PC-3 (cell line): Measurements from ENCODE around the gene FA2H. TPM values are rescaled to one million over a fixed set of nuclear protein-coding genes. Genes with fewer than 3 reads are reported as not detected.
A peak's percentile ranks its signal among the peaks of the same experiment; 100 is the strongest.

ENCODE experiments used
- ATAC-seq: fragments of 200-7000 bp; cut with Tn5 transposase; 2 replicates; pipeline ENCODE4 v1.9.1; 2020; ENCODE audit warnings: mild to moderate bottlenecking, moderate library complexity
- BruUV-seq: library from RNA; stranded (reverse); fragments of 400-500 nt; replicated peaks from 2 replicates; lab custom pipeline; 2021; lab: Mats Ljungman, UMichigan
- CTCF ChIA-PET: fragments of 300-600 bp; sonication (Branson Sonifier 250); formaldehyde crosslinking; loops from one replicate; lab custom pipeline; 2022; ENCODE audit warnings: antibody characterized with exemption; lab: Charles Lee
- POLR2A ChIA-PET: fragments of 300-600 bp; sonication (Branson Sonifier 250); formaldehyde crosslinking; loops from one replicate; lab custom pipeline; 2022; ENCODE audit warnings: antibody characterized with exemption; ENCODE audit not compliant: unreplicated experiment; lab: Charles Lee
- DNase-seq: peaks from one replicate; pipeline ENCODE4 v3.0.0-alpha.2; 2015
- H2AFZ ChIP-seq: fragments of 300-600 bp; sonication (generic); 2 replicates; pipeline ENCODE4 v1.6.0; 2016; ENCODE audit warnings: antibody characterized with exemption, low read length
- H3F3A ChIP-seq: fragments of 300-600 bp; sonication (generic); one replicate; pipeline ENCODE4 v1.6.0; 2017; ENCODE audit warnings: antibody characterized with exemption, low read length, control low read depth, mild to moderate bottlenecking; ENCODE audit not compliant: unreplicated experiment
- H3K27ac ChIP-seq: fragments of 300-600 bp; sonication (generic); 2 replicates; pipeline ENCODE4 v1.5.1; 2016; ENCODE audit warnings: mild to moderate bottlenecking, low read length
- H3K27me3 ChIP-seq: fragments of 300-600 bp; sonication (generic); 2 replicates; pipeline ENCODE4 v1.6.1; 2016; ENCODE audit warnings: low read length, mixed read lengths
- H3K36me3 ChIP-seq: fragments of 300-600 bp; sonication (generic); 2 replicates; pipeline ENCODE4 v1.6.1; 2016; ENCODE audit warnings: low read depth, mixed run types, low read length, mixed read lengths
- H3K4me1 ChIP-seq: fragments of 300-600 bp; sonication (generic); 2 replicates; pipeline ENCODE4 v1.5.1; 2016; ENCODE audit warnings: low read length; ENCODE audit not compliant: insufficient read depth
- H3K4me2 ChIP-seq: fragments of 300-600 bp; sonication (generic); 2 replicates; pipeline ENCODE4 v1.6.0; 2016; ENCODE audit warnings: low read length
- H3K4me3 ChIP-seq: fragments of 300-600 bp; sonication (generic); 2 replicates; pipeline ENCODE4 v1.5.1; 2016; ENCODE audit warnings: mild to moderate bottlenecking, low read length, mixed read lengths
- H3K79me2 ChIP-seq: fragments of 300-600 bp; sonication (generic); 2 replicates; pipeline ENCODE4 v1.6.1; 2017; ENCODE audit warnings: low read length, mixed read lengths
- H3K9ac ChIP-seq: fragments of 300-600 bp; sonication (generic); 2 replicates; pipeline ENCODE4 v1.6.0; 2016; ENCODE audit warnings: mild to moderate bottlenecking, low read length
- H3K9me2 ChIP-seq: fragments of 300-600 bp; sonication (generic); replicated peaks from 2 replicates; pipeline ENCODE4 v1.6.1; 2016; ENCODE audit warnings: mixed run types, low read length, mixed read lengths
- H3K9me3 ChIP-seq: fragments of 300-600 bp; sonication (generic); 2 replicates; pipeline ENCODE4 v1.6.1; 2016; ENCODE audit warnings: low read length, mixed read lengths
- H4K20me1 ChIP-seq: fragments of 300-600 bp; sonication (generic); 2 replicates; pipeline ENCODE4 v1.6.1; 2016; ENCODE audit warnings: low read length, mixed read lengths
- EZH2 ChIP-seq: fragments of 300-600 bp; sonication (generic); IDR thresholded peaks from one replicate; pipeline ENCODE4 v1.6.1; 2017; ENCODE audit warnings: antibody characterized with exemption, mild to moderate bottlenecking, low read length; ENCODE audit not compliant: unreplicated experiment
- EZH2phosphoT487 ChIP-seq: fragments of 300-600 bp; sonication (generic); IDR thresholded peaks from 2 replicates; pipeline ENCODE4 v1.6.1; 2018; ENCODE audit warnings: mild to moderate bottlenecking, antibody characterized with exemption, low read length, borderline replicate concordance
- intact Hi-C: fragments of 100-400 bp; cut with micrococcal nuclease; formaldehyde crosslinking; loops from 2 replicates; pipeline ENCODE4 v1.9.0; 2023
- total RNA-seq: library from RNA; depleted of rRNA; stranded (reverse); fragments of >200 nt; gene quantifications from 2 replicates; pipeline ENCODE4 v1.2.3, GENCODE V29; 2014
- TF ChIP-seq, protein P1 (sequence below): fragments of 300-600 bp; sonication (generic); conservative IDR thresholded peaks from 2 replicates; pipeline ENCODE4 v1.5.1; 2017; ENCODE audit warnings: antibody characterized with exemption, low read depth, mild to moderate bottlenecking, low read length

FA2H gene
- total RNA-seq, 1 experiment from 2014 or later = 3.9 TPM

DNA sequence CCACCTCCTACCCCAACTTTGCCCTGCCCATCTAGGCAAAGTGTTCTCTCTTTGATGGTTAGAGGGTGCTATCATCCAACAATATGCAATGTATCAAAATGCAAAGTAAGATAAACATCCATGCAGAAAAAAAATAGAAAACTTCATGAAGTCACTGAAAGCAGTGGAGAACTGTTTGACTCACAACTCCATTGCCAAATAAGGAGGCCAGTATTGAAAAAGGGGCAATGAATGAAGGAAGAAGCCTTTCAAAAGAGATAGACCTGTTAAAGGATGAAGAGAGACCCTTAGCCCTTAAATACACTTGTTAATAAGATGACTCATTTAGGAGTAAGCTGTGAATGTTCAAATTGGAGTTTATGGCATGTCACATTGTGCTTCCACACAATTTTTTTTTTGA, 13.0 kb downstream of the FA2H start:
- no peaks in the 10 kb centered on the region for H3F3A ChIP-seq
- H3K4me2 ChIP-seq = peak overlapping the region; percentile 3; the same call in 1 of the 2 replicates
- intact Hi-C loops = no loop called here
- CTCF ChIA-PET = no interaction called here
- H3K9me2 ChIP-seq = no peaks in the 10 kb centered on the region
- peaks cover 23% of the 10 kb centered on the region for H3K4me1 ChIP-seq
- H3K36me3 ChIP-seq = no peaks in the 10 kb centered on the region
- no peaks in the 10 kb centered on the region for H3K9me3 ChIP-seq
- POLR2A ChIA-PET = no interaction called here
- no peak for TF ChIP-seq EZH2phosphoT487
- DNase-seq (peak; percentile 42), ATAC-seq (peak; percentile 68)
- no peaks in the 10 kb centered on the region for H4K20me1 ChIP-seq
- no peak overlapping the region for H3K4me3 ChIP-seq
- no peak overlapping the region for H2AFZ ChIP-seq
- H3K27ac ChIP-seq = peak overlapping the region; percentile 67
- no TSS peak for BruUV-seq
- H3K27me3 ChIP-seq = no peaks in the 10 kb centered on the region
- H3K79me2 ChIP-seq = no peaks in the 10 kb centered on the region
- H3K9ac ChIP-seq = no peak overlapping the region

DNA sequence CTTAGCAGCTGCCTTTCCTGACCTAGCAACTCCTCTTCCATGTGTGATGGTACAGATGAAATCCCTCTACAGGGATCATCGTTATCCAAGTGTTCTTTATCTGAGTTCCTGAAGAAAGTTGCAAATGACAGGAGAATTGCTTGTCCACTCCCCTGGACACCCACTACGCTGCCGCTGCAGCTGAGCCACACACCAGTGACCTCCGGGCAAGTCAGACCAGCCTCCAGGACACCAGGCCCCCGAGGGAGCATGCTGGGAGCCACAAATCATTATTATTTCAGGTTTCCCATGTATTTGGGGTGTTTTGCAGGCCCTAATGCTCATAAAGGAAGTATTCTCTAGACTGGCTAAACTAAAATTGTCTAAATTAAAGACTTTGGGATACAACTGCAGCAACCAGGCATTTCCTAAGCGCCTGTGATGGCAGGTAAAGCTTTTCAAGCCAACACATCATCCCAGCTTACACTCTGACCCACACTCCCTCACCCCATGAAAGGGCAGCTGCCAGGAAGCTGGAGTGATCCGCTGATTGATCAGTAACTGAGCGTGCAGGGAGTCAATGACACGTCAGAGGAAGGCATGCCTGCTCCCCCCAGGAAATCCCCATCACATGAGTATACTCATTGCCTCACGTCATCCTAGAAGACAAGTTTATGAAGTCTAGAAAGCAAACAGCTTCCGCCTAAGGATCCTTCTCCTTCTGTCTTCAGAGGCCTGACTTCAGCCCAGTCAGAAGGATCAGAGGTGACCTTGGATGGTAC, 14.4 kb downstream of the FA2H start:
- intact Hi-C loops = no loop called here
- CTCF ChIA-PET = no interaction called here
- no peak for TF ChIP-seq EZH2phosphoT487
- TF ChIP-seq, protein P1, sequence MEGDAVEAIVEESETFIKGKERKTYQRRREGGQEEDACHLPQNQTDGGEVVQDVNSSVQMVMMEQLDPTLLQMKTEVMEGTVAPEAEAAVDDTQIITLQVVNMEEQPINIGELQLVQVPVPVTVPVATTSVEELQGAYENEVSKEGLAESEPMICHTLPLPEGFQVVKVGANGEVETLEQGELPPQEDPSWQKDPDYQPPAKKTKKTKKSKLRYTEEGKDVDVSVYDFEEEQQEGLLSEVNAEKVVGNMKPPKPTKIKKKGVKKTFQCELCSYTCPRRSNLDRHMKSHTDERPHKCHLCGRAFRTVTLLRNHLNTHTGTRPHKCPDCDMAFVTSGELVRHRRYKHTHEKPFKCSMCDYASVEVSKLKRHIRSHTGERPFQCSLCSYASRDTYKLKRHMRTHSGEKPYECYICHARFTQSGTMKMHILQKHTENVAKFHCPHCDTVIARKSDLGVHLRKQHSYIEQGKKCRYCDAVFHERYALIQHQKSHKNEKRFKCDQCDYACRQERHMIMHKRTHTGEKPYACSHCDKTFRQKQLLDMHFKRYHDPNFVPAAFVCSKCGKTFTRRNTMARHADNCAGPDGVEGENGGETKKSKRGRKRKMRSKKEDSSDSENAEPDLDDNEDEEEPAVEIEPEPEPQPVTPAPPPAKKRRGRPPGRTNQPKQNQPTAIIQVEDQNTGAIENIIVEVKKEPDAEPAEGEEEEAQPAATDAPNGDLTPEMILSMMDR = no peak
- no peak for TF ChIP-seq EZH2
- DNase-seq (peak; percentile 56), ATAC-seq (no peak)
- BruUV-seq = no TSS peak
- Histone ChIP-seq H3K79me2 (no peaks in the 10 kb centered on the region), H4K20me1 (no peaks in the 10 kb centered on the region), H3K27ac (peak overlapping the region; percentile 67), H3K4me1 (peaks cover 23% of the 10 kb centered on the region), H3K4me2 (peak overlapping the region; percentile 34; the same call in 1 of the 2 replicates), H2AFZ (no peak overlapping the region), H3K27me3 (no peaks in the 10 kb centered on the region), H3K36me3 (no peaks in the 10 kb centered on the region), H3K4me3 (no peak overlapping the region), H3K9me2 (no peaks in the 10 kb centered on the region), H3F3A (no peaks in the 10 kb centered on the region), H3K9me3 (no peaks in the 10 kb centered on the region), H3K9ac (peak overlapping the region; percentile 43; the same call in 1 of the 2 replicates)
- POLR2A ChIA-PET = no interaction called here

DNA sequence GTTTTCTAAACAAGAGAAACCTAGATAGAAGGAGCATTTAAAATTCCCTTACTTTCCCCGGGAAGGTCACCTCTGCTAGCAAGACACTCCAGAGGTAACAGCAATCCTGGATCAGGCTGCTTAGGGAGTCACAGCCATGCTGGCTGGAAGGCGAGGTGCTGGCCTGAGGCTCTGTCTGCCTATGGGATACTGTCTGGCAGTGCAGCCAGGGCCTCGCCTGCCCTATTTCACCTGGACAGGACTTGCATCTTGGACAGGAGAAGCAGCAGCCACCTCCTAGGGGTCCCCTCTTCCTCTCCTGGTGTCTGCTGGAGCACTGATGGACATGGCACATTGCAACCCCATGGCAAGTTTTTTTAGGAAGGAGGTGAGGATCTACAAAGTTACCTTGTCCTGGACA, 15.1 kb downstream of the FA2H start:
- BruUV-seq = no TSS peak
- H3K9ac ChIP-seq = no peak overlapping the region; the same call in 1 of the 2 replicates
- no peaks in the 10 kb centered on the region for H3K79me2 ChIP-seq
- peak overlapping the region; percentile 63 for H3K27ac ChIP-seq
- TF ChIP-seq EZH2phosphoT487 = no peak
- no peak for TF ChIP-seq EZH2
- TF ChIP-seq, protein P1 = no peak
- H3K27me3 ChIP-seq = no peaks in the 10 kb centered on the region
- intact Hi-C loops = no loop called here
- H3K4me2 ChIP-seq = no peak overlapping the region
- no peaks in the 10 kb centered on the region for H3K9me2 ChIP-seq
- H3F3A ChIP-seq = no peaks in the 10 kb centered on the region
- DNase-seq (no peak), ATAC-seq (no peak)
- H2AFZ ChIP-seq = no peak overlapping the region
- ChIA-PET POLR2A (no interaction called here), CTCF (no interaction called here)
- H3K4me3 ChIP-seq = no peak overlapping the region
- H3K9me3 ChIP-seq = no peaks in the 10 kb centered on the region
- no peaks in the 10 kb centered on the region for H3K36me3 ChIP-seq
- peaks cover 23% of the 10 kb centered on the region for H3K4me1 ChIP-seq
- H4K20me1 ChIP-seq = no peaks in the 10 kb centered on the region
